HFFc6 (cell line): ENCODE measurements around the gene DDN. TPM values are rescaled to one million over a fixed set of nuclear protein-coding genes. Genes with fewer than 3 reads are reported as not detected.

Experiments used
- DNase-seq: peaks from one replicate; pipeline ENCODE4 v3.0.0-alpha.2; 2018
- H3K27ac Mint-ChIP-seq: 2 replicates; pipeline ENCODE4 v1.8.0; 2020; ENCODE audit warnings: mild to moderate bottlenecking, mixed read lengths
- H3K27me3 Mint-ChIP-seq: 2 replicates; pipeline ENCODE4 v1.8.0; 2021; ENCODE audit warnings: mild to moderate bottlenecking, moderate library complexity, mixed read lengths; ENCODE audit not compliant: insufficient read depth
- H3K36me3 Mint-ChIP-seq: 2 replicates; pipeline ENCODE4 v1.8.0; 2021; ENCODE audit warnings: low read depth, mixed read lengths
- H3K4me1 Mint-ChIP-seq: 2 replicates; pipeline ENCODE4 v1.8.0; 2020; ENCODE audit warnings: low read depth, mixed read lengths
- H3K4me3 Mint-ChIP-seq: 2 replicates; pipeline ENCODE4 v1.8.0; 2020; ENCODE audit warnings: mild to moderate bottlenecking, moderate library complexity, mixed read lengths
- H3K9me3 Mint-ChIP-seq: 2 replicates; pipeline ENCODE4 v1.8.0; 2020; ENCODE audit warnings: mild to moderate bottlenecking, mixed read lengths
- CTCF ChIP-seq: fragments of 200-600 bp; sonication (generic); IDR thresholded peaks from 2 replicates; pipeline ENCODE4 v1.5.0; 2021; ENCODE audit warnings: antibody characterized with exemption, mild to moderate bottlenecking
- long read RNA-seq: library from polyadenylated mRNA; unstranded; transcript quantifications from one replicate; pipeline ENCODE4 v2.0.0, GENCODE V29; 2019
- total RNA-seq, 6 experiments: library from RNA; stranded (reverse); fragmentation: NEBNext Ultra II Directional; extraction: Animal tissue kit (Norgen Biotek cat#: 25700); gene quantifications; 2 replicates in 1 of 6; 3 replicates in 5 of 6; pipeline ENCODE4 v1.2.3, GENCODE V29; 2021

DDN gene
- total RNA-seq = under 1 TPM; 0.17 to 0.40 (median 0.23) TPM
- long read RNA-seq = 0 reads

GRCh38 chr12:48999371-49000131, at the start of gene DDN:
Gene DDN (minus strand): TSS chr12:48999375. CDS start chr12:48999287, 88 bp downstream.
- Mint-ChIP-seq H3K27ac (peak within 1 kb of the TSS; percentile 76), H3K4me3 (peak within 1 kb of the TSS; percentile 88), H3K27me3 (peaks cover 10% of the 10 kb centered on the region), H3K4me1 (peaks cover 30% of the 10 kb centered on the region), H3K9me3 (no peaks in the 10 kb centered on the region), H3K36me3 (peaks cover 17% of the 10 kb centered on the region)
- peak; percentile 26; the same call in 1 of the 2 replicates for TF ChIP-seq CTCF
- DNase-seq = peak; percentile 53

GRCh38 chr12:49048953-49049352, 49.8 kb upstream of the DDN start:
- Mint-ChIP-seq H3K36me3 (peaks cover 49% of the 10 kb centered on the region), H3K4me3 (no peak overlapping the region), H3K9me3 (no peaks in the 10 kb centered on the region)

GRCh38 chr12:49046129-49046895, 47.1 kb upstream of the DDN start:
- H3K27ac Mint-ChIP-seq = no peak overlapping the region
- no peaks in the 10 kb centered on the region for H3K9me3 Mint-ChIP-seq
- H3K36me3 Mint-ChIP-seq = peaks cover 49% of the 10 kb centered on the region
- H3K27me3 Mint-ChIP-seq = no peaks in the 10 kb centered on the region; the same call in none of the 2 replicates
- DNase-seq = no peak
- peaks cover 20% of the 10 kb centered on the region for H3K4me1 Mint-ChIP-seq
- H3K4me3 Mint-ChIP-seq = no peak overlapping the region
- no peak for TF ChIP-seq CTCF

More at GRCh38 chr12:49048953-49049352, 49.8 kb upstream of the DDN start:
- Mint-ChIP-seq H3K27me3 (no peaks in the 10 kb centered on the region), H3K4me1 (peaks cover 20% of the 10 kb centered on the region), H3K27ac (peak overlapping the region; percentile 42; the same call in 1 of the 2 replicates)
- no peak for DNase-seq
- TF ChIP-seq CTCF = no peak

- H3K27ac Mint-ChIP-seq = no peak overlapping the region
- H3K4me1 Mint-ChIP-seq = peaks cover 9% of the 10 kb centered on the region
- no peak overlapping the region for H3K4me3 Mint-ChIP-seq
- peaks cover 38% of the 10 kb centered on the region for H3K36me3 Mint-ChIP-seq
- no peak for DNase-seq
- H3K27me3 Mint-ChIP-seq = peaks cover 2% of the 10 kb centered on the region
- H3K9me3 Mint-ChIP-seq = no peaks in the 10 kb centered on the region
- no peak for TF ChIP-seq CTCF
Observed at GRCh38 chr12:49044660-49045059, 45.5 kb upstream of the DDN start.

- peak; percentile 83 for TF ChIP-seq CTCF
- Mint-ChIP-seq H3K4me1 (peaks cover under 1% of the 10 kb centered on the region; the same call in 1 of the 2 replicates), H3K4me3 (no peak overlapping the region), H3K36me3 (peaks cover 34% of the 10 kb centered on the region), H3K27me3 (peaks cover 2% of the 10 kb centered on the region), H3K9me3 (no peaks in the 10 kb centered on the region), H3K27ac (no peak overlapping the region)
- DNase-seq = peak; percentile 23
Observed at GRCh38 chr12:49043856-49044258, 44.7 kb upstream of the DDN start.
